Airway epithelial cell (primary cell): Measurements from ENCODE around the gene TRAF2. TPM values are rescaled to one million over a fixed set of nuclear protein-coding genes. Genes with fewer than 3 reads are reported as not detected.

Experiments used
- total RNA-seq: library from RNA; depleted of rRNA; stranded (reverse); fragments of >200 nt; gene quantifications from 2 replicates; pipeline ENCODE4 v1.2.3, GENCODE V29; 2015

TRAF2 gene, protein sequence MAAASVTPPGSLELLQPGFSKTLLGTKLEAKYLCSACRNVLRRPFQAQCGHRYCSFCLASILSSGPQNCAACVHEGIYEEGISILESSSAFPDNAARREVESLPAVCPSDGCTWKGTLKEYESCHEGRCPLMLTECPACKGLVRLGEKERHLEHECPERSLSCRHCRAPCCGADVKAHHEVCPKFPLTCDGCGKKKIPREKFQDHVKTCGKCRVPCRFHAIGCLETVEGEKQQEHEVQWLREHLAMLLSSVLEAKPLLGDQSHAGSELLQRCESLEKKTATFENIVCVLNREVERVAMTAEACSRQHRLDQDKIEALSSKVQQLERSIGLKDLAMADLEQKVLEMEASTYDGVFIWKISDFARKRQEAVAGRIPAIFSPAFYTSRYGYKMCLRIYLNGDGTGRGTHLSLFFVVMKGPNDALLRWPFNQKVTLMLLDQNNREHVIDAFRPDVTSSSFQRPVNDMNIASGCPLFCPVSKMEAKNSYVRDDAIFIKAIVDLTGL
- total RNA-seq = 11.5 and 16.3 TPM in 2 replicates

DNA sequence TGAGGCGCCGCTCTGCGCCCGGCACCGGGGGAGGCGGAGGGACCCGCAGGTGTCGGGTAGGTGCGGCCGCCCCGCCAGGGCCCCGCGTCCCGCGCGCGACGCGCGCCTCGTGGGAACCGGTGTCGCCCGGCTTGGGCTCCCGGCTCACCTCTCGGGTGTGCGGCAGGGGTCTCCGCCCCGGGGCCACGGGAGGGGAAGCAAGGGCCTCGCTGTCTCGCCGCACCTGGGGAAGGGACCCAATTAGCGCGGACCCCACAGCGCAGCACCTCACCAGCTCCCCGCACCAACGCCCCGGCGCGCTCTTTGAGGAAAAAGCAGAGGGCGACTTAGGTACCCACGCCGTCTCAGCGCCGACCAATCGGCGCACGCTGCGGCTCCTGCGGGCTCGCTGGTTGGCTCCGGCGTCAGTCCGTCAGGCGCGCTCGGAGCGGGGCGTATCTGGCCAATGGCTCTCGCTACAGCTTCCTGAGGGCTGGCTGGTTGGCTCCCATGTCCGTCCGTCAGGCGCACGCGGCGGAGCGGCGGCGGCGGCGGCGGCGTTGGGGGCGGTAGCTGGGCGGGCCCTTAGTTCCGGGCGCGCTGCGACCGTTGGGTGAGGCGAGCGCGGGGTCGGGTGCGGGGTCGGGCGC is at the start of gene TRAF2:
TSS of gene TRAF2 (plus strand) at position 567 of the 629 bp plus-strand sequence. CDS start 12,225 bp downstream, outside the sequence.

DNA sequence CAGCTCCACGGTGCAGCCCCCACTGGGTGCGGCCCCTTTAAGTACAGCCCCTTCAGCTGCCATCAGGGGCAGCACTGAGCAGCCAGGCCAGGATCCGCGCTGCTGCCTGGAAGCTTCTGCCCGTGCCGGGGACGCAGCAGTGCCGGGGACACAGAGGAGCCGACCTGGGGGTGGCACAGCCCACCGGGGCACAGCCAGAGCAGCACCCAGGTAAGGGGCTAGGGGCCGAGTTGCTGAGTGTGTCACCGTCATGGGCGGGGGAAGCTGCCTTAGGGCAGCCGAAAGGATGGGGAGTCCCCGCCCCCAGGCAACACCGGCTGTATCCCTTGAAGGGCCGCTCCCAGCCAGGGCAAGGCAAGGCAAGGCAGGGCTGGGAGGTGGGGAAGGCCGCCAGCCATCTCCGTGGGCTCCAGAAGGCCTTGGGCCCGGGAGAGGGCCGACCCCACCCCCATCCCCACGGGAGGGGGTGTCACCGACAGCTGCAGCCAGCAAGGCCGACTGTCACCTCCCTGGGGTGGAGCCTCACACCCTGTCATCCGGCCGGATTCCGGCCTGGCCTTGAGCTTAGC is 43.9 kb upstream of the TRAF2 start, which contains the start of gene AJM1:
TSS of gene AJM1 (plus strand) at position 99 of the 569 bp plus-strand sequence. CDS start 1,937 bp downstream, outside the sequence.

DNA sequence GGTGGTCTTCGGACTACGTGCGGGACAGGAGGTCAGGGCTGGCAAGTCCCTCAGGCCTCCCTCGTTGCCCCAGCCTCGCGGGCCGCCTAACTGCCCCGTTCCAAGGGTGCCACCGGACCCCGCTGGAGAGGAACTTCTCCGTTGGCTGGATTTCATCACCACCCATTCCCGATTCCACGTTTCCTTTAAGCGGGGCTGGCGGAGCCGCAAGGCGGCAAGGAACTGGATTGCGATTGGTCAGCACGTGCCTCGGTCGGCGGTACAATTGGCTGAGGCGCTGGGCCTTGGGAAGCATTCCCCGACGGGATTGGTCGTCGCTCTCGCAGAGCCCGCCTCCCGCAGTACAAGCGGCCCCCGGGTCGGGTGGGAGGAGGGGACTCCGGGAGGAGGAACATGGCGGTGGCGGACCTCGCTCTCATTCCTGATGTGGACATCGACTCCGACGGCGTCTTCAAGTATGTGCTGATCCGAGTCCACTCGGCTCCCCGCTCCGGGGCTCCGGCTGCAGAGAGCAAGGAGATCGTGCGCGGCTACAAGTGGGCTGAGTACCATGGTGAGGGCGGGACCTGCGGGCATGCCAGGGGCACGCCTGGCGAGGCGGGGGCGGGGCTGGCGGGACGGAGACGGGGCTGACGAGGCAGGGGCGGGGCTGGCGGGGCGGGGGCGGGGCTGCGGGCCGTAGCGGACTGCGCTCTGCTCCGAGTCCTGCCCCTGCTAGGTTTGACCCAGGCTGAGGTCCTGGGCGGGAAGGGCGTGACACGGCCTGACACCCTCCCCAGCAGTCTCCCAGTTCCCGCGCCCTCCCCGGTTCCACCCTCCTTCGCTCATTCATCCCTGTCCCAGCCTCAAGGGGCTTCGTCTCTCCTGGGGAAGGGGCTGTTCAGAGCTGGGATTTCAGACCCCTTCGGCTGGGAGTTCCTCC is 37.0 kb upstream of the TRAF2 start, which contains the start of gene PHPT1:
TSS of gene PHPT1 (plus strand) at position 372 of the 922 bp plus-strand sequence. CDS start at position 394, 22 bp downstream.

DNA sequence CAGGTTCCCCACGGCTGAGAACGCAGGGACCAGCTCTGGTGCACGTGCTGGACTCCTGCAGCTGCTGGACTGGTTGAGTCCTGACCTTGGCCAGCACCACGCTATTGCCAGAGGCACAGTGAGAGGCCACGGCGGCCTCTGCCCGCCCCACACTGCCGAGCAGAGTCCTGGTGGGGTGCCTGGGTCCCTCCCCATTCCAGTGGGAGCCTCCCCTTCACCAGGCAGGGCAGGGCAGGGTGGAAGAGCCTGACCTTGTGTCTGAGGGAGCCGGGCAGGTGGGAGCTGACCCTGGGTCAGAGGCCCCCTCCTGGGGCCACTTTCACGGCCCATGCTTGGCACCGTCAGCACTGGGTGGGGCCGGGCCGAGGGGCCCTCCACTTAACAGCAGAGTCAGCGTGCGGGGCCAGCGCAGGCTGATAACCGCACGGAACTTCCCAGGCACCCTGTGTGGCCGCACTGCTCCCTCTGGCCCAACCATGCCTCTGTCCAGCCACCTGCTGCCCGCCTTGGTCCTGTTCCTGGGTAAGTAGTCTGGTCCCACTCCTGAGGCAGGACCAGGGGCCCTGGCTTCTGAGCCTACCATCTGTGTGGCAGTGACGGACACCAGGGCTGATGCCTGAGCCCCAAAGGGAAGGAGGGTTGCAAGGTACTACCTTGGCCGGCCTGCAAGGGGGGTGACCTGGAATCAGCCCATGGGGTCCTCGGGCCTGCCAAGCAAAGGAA is 34.2 kb upstream of the TRAF2 start, which contains the start of gene MAMDC4:
TSS of gene MAMDC4 (plus strand) at position 406 of the 723 bp plus-strand sequence. CDS start at position 477, 71 bp downstream.

DNA sequence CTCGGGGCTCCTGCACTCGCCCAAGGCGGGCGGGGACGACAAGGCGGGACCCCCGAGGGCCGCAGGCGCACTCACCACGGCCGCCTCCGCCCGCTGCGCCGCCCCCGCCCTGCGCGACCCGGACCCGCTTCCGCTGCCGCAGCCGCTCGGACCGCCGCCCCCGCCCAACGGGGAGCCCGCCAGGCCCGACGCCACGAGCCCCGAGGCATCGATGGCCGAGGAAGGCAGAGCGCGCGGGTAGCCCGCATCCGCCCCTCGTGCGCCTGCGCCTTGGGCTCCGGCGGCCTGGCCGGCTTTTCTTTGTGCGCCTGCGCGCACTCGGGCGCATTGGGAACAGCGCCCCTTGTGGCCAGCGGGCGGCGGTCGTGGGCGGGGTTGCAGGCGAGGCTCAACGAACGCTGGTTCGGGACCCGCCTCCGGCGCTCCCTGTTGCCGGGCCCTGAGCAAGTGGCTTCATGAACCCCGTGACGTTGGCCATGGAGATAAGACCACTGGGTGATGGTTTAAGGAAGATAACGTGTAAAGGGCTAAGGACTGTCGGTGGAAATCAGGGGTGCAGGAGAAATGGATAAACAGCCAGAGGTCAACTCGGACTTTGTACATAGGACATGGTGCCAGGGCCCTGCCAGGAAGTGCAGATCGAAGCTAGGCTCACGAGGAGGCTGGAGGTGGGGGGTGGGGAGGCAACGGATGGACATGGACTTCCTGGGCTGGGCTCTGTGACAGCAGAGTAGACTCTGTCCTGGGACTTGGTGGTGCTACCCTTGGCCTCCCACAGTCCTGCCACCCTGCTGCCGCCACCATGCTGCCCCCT is 58.4 kb downstream of the TRAF2 start, which contains the start of the genes C8G and FBXW5:
TSS of gene C8G (plus strand) at position 725 of the 814 bp plus-strand sequence. CDS start at position 803, 78 bp downstream.
TSS of gene FBXW5 (minus strand) at position 220 of the 814 bp plus-strand sequence. CDS start 655 bp downstream, outside the sequence.

DNA sequence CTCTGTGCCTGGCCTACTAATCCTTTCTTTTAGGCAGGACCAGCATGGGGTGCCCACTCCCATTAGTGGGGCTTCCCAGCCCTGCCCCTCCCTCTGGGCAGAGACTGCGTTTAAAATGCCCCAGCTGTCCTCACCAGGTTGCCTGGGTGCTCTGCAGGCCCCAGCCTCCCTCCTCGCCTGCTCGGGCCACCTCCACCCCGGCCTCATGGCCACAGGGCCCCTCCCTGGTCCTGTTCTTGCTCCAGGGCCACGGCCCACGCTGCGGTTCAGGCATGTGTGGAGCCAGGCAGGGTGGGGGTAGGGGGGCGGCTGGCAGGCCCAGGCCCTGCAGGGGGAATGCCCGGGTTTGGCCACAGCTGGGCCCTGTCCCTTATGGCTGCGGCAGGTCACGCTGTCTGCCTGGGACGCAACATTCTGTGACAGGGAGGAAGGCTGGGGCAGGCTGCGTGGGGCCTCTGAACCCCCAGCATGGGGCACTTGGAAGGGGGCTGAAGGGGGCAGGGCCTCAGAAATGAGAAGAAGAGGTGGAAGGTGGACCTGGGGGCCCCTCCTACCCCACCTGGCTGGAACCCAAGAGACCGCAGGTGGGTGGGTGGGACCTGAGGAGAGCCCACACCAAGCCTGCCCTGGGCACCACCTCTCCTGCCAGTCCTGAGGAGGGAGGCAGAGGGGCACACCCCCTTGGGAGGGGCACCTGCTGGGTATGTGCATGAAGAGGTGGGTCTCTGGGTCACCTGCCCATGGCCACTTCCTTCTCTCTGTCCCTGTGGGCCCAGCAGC is 65.4 kb downstream of the TRAF2 start, which contains the start of gene LCN12:
TSS of gene LCN12 (plus strand) at position 733 of the 780 bp plus-strand sequence. CDS start 55 bp downstream, outside the sequence.

Other genes starting within 250 kb of the TRAF2 start
- 27.7 and 28.8 TPM in 2 replicates for gene EGFL7, start 223.6 kb upstream of the TRAF2 start, total RNA-seq
- gene AGPAT2, start 199.1 kb upstream of the TRAF2 start, total RNA-seq = 36.9 and 56.4 TPM in 2 replicates
- 5.3 and 5.5 TPM in 2 replicates for gene DIPK1B, start 173.9 kb upstream of the TRAF2 start, total RNA-seq
- not detected in 2 replicates for gene LCN10, start 143.6 kb upstream of the TRAF2 start, total RNA-seq
- not detected in 2 replicates for gene LCN6, start 138.0 kb upstream of the TRAF2 start, total RNA-seq
- gene LCN8, start 128.3 kb upstream of the TRAF2 start, total RNA-seq = not detected in 2 replicates
- gene LCN15, start 122.0 kb upstream of the TRAF2 start, total RNA-seq = not detected in 2 replicates
- gene TMEM141, start 95.2 kb upstream of the TRAF2 start, total RNA-seq = 163 and 200 TPM in 2 replicates
- 0.42 TPM in 1 of 2 replicates, not detected in the other for gene CCDC183, start 90.2 kb upstream of the TRAF2 start, total RNA-seq
- 86.5 and 106 TPM in 2 replicates for gene RABL6, start 78.6 kb upstream of the TRAF2 start, total RNA-seq
- gene AJM1, start 44.0 kb upstream of the TRAF2 start, total RNA-seq = 1.8 and 2.0 TPM in 2 replicates
- 109 and 144 TPM in 2 replicates for gene PHPT1, start 37.1 kb upstream of the TRAF2 start, total RNA-seq
- 0.74 and 1.4 TPM in 2 replicates for gene MAMDC4, start 34.2 kb upstream of the TRAF2 start, total RNA-seq
- 341 and 351 TPM in 2 replicates for gene EDF1, start 20.2 kb upstream of the TRAF2 start, total RNA-seq
- gene FBXW5, start 58.2 kb downstream of the TRAF2 start, total RNA-seq = 147 and 164 TPM in 2 replicates
- gene C8G, start 58.7 kb downstream of the TRAF2 start, total RNA-seq = not detected in 2 replicates
- not detected in 2 replicates for gene LCN12, start 65.8 kb downstream of the TRAF2 start, total RNA-seq
- gene PTGDS, start 91.0 kb downstream of the TRAF2 start, total RNA-seq = not detected in 2 replicates
- not detected in 2 replicates for gene LCNL1, start 96.5 kb downstream of the TRAF2 start, total RNA-seq
- 50.9 and 69.2 TPM in 2 replicates for gene PAXX, start 105.9 kb downstream of the TRAF2 start, total RNA-seq
- gene CLIC3, start 110.1 kb downstream of the TRAF2 start, total RNA-seq = 179 and 203 TPM in 2 replicates
- 11.9 and 15.6 TPM in 2 replicates for gene ABCA2, start 141.7 kb downstream of the TRAF2 start, total RNA-seq
- not detected in 2 replicates for gene FUT7, start 145.6 kb downstream of the TRAF2 start, total RNA-seq
- 36.7 and 39.0 TPM in 2 replicates for gene NPDC1, start 159.7 kb downstream of the TRAF2 start, total RNA-seq
- 1.1 and 1.4 TPM in 2 replicates for gene ENTPD2, start 167.5 kb downstream of the TRAF2 start, total RNA-seq
- 31.6 and 31.9 TPM in 2 replicates for gene SAPCD2, start 184.0 kb downstream of the TRAF2 start, total RNA-seq
- gene UAP1L1, start 191.0 kb downstream of the TRAF2 start, total RNA-seq = 2.7 and 4.0 TPM in 2 replicates
- 59.0 and 62.8 TPM in 2 replicates for gene MAN1B1, start 200.5 kb downstream of the TRAF2 start, total RNA-seq
- gene DPP7, start 228.2 kb downstream of the TRAF2 start, total RNA-seq = 52.1 and 52.4 TPM in 2 replicates